ENCODE results near the gene EFNA4. TPM values are rescaled to one million over a fixed set of nuclear protein-coding genes. Genes with fewer than 3 reads are reported as not detected.
A peak's percentile ranks its signal among the peaks of the same experiment; 100 is the strongest.

EFNA4 gene
- total RNA-seq, 1 experiment from 2014 or later = 11.8 TPM

GRCh38 chr1:155016231-155016831 lies 47.2 kb upstream of the EFNA4 start:
- peak overlapping the region in 2 of 3 experiments; percentile 66 to 95; a peak in 3 of 7 replicates for H3K27ac Mint-ChIP-seq
- Histone ChIP-seq H3K56ac (ENCODE audit: insufficient read length, low read depth, low read length) (no peak overlapping the region), H3K4ac (ENCODE audit: low read depth, low read length) (no peak overlapping the region), H3K4me1 (ENCODE audit: insufficient read depth, low read length) (peaks cover 3% of the 10 kb centered on the region; the same call in 1 of the 2 replicates), H3K23ac (ENCODE audit: insufficient read length, low read depth, low read length) (no peak overlapping the region), H2AFZ (ENCODE audit: low read length) (no peak overlapping the region), H3K27ac (ENCODE audit: insufficient read length, low read depth, low read length) (no peak overlapping the region), H4K91ac (ENCODE audit: insufficient read length, low read depth, low read length) (no peak overlapping the region), H4K8ac (replicated peaks; ENCODE audit: insufficient read length, low read depth, low read length) (no peak overlapping the region), H3K14ac (ENCODE audit: insufficient read depth, low read length) (no peak overlapping the region), H3K4me2 (ENCODE audit: insufficient read depth, insufficient read length, low read length) (peak overlapping the region; percentile 4), H3K79me2 (ENCODE audit: insufficient read depth, low read length) (no peaks in the 10 kb centered on the region; the same call in 1 of the 2 replicates), H3T11ph (ENCODE audit: low read length) (no peak overlapping the region), H3K27me3 (ENCODE audit: insufficient read depth, low read length) (no peaks in the 10 kb centered on the region), H2BK120ac (ENCODE audit: low read depth, low read length, poor library complexity, severe bottlenecking) (no peak overlapping the region), H3K9me3 (ENCODE audit: control insufficient read depth, low read depth, low read length) (no peaks in the 10 kb centered on the region), H2BK15ac (ENCODE audit: low read depth, low read length) (no peak overlapping the region), H3K23me2 (ENCODE audit: insufficient read length, low read depth, low read length, poor library complexity, severe bottlenecking) (no peaks in the 10 kb centered on the region), H2AK5ac (ENCODE audit: insufficient read length, low read length) (no peak overlapping the region), H2BK20ac (ENCODE audit: low read depth, low read length, poor library complexity, severe bottlenecking) (no peak overlapping the region), H3K9ac (ENCODE audit: extremely low read depth, insufficient read length, low read length) (no peak overlapping the region), H4K5ac (ENCODE audit: insufficient read length, low read depth, low read length) (no peak overlapping the region), H3K18ac (ENCODE audit: insufficient read length, low read depth, low read length) (no peak overlapping the region), H4K20me1 (ENCODE audit: control insufficient read depth, insufficient read depth, insufficient read length) (no peaks in the 10 kb centered on the region), H3K79me1 (ENCODE audit: insufficient read depth, low read depth, low read length, poor library complexity, severe bottlenecking) (no peaks in the 10 kb centered on the region), H2BK12ac (ENCODE audit: insufficient read length, low read depth, low read length) (no peak overlapping the region), H2BK5ac (ENCODE audit: insufficient read length, low read length) (no peak overlapping the region)
- H3K9me3 Mint-ChIP-seq = no peaks in the 10 kb centered on the region; a peak in 1 of 5 replicates
- no CpG with 5 or more reads among the region's 26 CpGs for WGBS (ENCODE audit: extremely low coverage, insufficient read length, low lambda C conversion rate)
- H3K27me3 Mint-ChIP-seq (ENCODE audit: low read depth) = no peaks in the 10 kb centered on the region; the same call in none of the 2 replicates
- peaks cover 8 to 39% (median 23%) of the 10 kb centered on the region in 3 experiments; a peak in 6 of 7 replicates for H3K36me3 Mint-ChIP-seq (ENCODE audit: insufficient read depth in 1 of 3, low read depth in 3 of 3)
- no peak for DNase-seq
- peaks cover 35 to 57% of the 10 kb centered on the region in 2 experiments for H3K4me1 Mint-ChIP-seq
- peak overlapping the region in 1 of 2 experiments; percentile 67; a peak in 3 of 5 replicates for H3K4me3 Mint-ChIP-seq
- no peak for TF ChIP-seq CTCF (conservative IDR thresholded peaks at IDR 0.05)

Measured in H9 (cell line).